C1 segment of cervical spinal cord (tissue), 14 donors: Measurements from ENCODE around the gene VMP1.
"Not testable (repeated sequence)": the region's sequence is repeated elsewhere in the genome, so short reads cannot be mapped to it uniquely, and the experiment has no call there.

Source experiments
- DNase-seq, 14 donors: peaks; one replicate each; lab custom pipeline; 2025; lab: John Stamatoyannopoulos, UW

VMP1 gene

GRCh38 chr17:59839651-59840328, 132.3 kb downstream of the VMP1 start:
- DNase-seq, result no peak

GRCh38 chr17:59840329-59841090, 133.1 kb downstream of the VMP1 start:
- DNase-seq, result no peak

- not testable (repeated sequence) for DNase-seq
Observed at GRCh38 chr17:59841091-59841881, 133.8 kb downstream of the VMP1 start.

GRCh38 chr17:59841882-59842263, 134.4 kb downstream of the VMP1 start:
- not testable (repeated sequence) for DNase-seq

- DNase-seq, result no peak
Observed at GRCh38 chr17:59842901-59843652, 135.6 kb downstream of the VMP1 start.

- DNase-seq, result no peak
Observed at GRCh38 chr17:59844884-59845594, 137.6 kb downstream of the VMP1 start.

GRCh38 chr17:59845595-59846393, 138.3 kb downstream of the VMP1 start:
- peak in 3 of 14 donors; percentile 29 to 32 (median 31) for DNase-seq

GRCh38 chr17:59846394-59847165, 139.1 kb downstream of the VMP1 start:
- peak in 5 of 14 donors; percentile 4 to 35 (median 7) for DNase-seq

GRCh38 chr17:59848385-59848668, 140.9 kb downstream of the VMP1 start:
- no peak for DNase-seq

GRCh38 chr17:59848778-59849177, 141.3 kb downstream of the VMP1 start:
- peak in 1 of 14 donors; percentile 19 for DNase-seq

- DNase-seq, result not testable (repeated sequence)
Observed at GRCh38 chr17:59850311-59850710, 142.9 kb downstream of the VMP1 start.

- no peak for DNase-seq
Observed at GRCh38 chr17:59851439-59852375, 144.3 kb downstream of the VMP1 start.

GRCh38 chr17:59852847-59853167, 145.4 kb downstream of the VMP1 start:
- DNase-seq, result not testable (repeated sequence)

- no peak for DNase-seq
Observed at GRCh38 chr17:59853168-59853918, 145.9 kb downstream of the VMP1 start.

GRCh38 chr17:59853919-59854729, 146.7 kb downstream of the VMP1 start:
- not testable (repeated sequence) for DNase-seq

GRCh38 chr17:59856859-59857794, 149.7 kb downstream of the VMP1 start:
- DNase-seq, result no peak
